Measurements from ENCODE around the gene USP32.
"Not testable (repeated sequence)": the region's sequence is repeated elsewhere in the genome, so short reads cannot be mapped to it uniquely, and the experiment has no call there.

Gene USP32

DNA sequence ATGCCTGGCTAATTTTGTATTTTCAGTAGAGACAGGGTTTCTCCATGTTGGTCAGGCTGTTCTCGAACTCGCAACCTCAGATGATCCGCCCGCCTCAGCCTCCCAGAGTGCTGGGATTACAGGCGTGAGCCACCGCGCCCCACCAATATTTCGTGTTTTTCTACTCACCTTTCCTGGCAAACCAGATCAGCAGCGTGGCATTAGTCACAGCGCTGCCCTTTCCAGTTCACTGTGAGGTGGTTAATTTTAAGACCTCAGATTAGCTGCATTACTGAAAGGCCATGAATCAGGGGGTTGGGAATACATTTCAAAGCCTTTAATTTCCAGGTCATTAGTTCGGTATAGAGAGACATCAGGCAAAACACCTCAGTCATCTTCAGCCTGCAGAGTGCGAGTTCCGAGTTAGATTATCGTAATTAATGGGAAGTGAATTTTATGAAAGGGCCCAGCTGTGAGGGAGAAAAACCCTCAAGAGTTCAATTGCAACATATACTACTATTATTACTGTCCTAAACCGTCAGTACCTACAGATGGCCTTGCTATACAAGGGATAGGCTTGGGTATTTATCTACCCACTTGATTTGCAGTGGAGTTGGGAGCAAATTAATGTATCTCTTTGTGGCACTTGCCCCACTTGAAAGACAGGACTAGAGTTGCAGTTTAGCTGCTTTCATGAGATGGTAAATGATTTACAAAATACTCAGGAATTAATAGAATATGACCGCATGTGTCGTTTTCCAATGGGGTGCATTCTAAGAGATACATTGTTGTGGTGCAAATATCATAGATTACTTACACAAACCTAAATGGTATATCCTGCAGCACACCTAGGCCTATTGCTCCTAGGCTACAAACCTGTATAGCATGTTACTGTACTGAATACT is 2.1 kb upstream of the USP32 start:
- H3K4me1 Mint-ChIP-seq (ENCODE audit: low read depth), result peaks cover 37% of the 10 kb centered on the region
- no peaks in the 10 kb centered on the region for H3K9me3 Mint-ChIP-seq
- H3K4me3 Mint-ChIP-seq, result no peak overlapping the region
- no peak overlapping the region for H3K27ac Mint-ChIP-seq
- peaks cover 17% of the 10 kb centered on the region for H3K36me3 Mint-ChIP-seq (ENCODE audit: low read depth)
- DNase-seq, result no peak
- H3K27me3 Mint-ChIP-seq, result no peaks in the 10 kb centered on the region

GRCh38 chr17:60392845-60393702 is 1.1 kb upstream of the USP32 start:
- Mint-ChIP-seq H3K27ac (peak overlapping the region; percentile 99), H3K4me3 (peak overlapping the region; percentile 93), H3K27me3 (no peaks in the 10 kb centered on the region), H3K9me3 (no peaks in the 10 kb centered on the region), H3K36me3 (ENCODE audit: low read depth) (peaks cover 17% of the 10 kb centered on the region), H3K4me1 (ENCODE audit: low read depth) (peaks cover 42% of the 10 kb centered on the region)
- peak; percentile 59 for DNase-seq

- DNase-seq, result no peak
- peak overlapping the region; percentile 93 for H3K4me3 Mint-ChIP-seq
- peaks cover 17% of the 10 kb centered on the region for H3K36me3 Mint-ChIP-seq (ENCODE audit: low read depth)
- H3K27ac Mint-ChIP-seq, result peak overlapping the region; percentile 99
- peaks cover 48% of the 10 kb centered on the region for H3K4me1 Mint-ChIP-seq (ENCODE audit: low read depth)
- no peaks in the 10 kb centered on the region for H3K9me3 Mint-ChIP-seq
- no peaks in the 10 kb centered on the region for H3K27me3 Mint-ChIP-seq
Measured at GRCh38 chr17:60391471-60392041, 377 bp downstream of the USP32 start.

- Mint-ChIP-seq H3K9me3 (no peaks in the 10 kb centered on the region), H3K27ac (peak overlapping the region; percentile 99), H3K27me3 (no peaks in the 10 kb centered on the region), H3K4me3 (peak overlapping the region; percentile 93), H3K36me3 (ENCODE audit: low read depth) (peaks cover 17% of the 10 kb centered on the region), H3K4me1 (ENCODE audit: low read depth) (peaks cover 52% of the 10 kb centered on the region)
- DNase-seq, result peak; percentile 49
Measured at GRCh38 chr17:60390925-60391470, 935 bp downstream of the USP32 start.

GRCh38 chr17:60390186-60390585 is 1.7 kb downstream of the USP32 start:
- peaks cover 50% of the 10 kb centered on the region for H3K4me1 Mint-ChIP-seq (ENCODE audit: low read depth)
- H3K4me3 Mint-ChIP-seq, result peak overlapping the region; percentile 93
- DNase-seq, result no peak
- H3K9me3 Mint-ChIP-seq, result no peaks in the 10 kb centered on the region
- H3K36me3 Mint-ChIP-seq (ENCODE audit: low read depth), result peaks cover 17% of the 10 kb centered on the region
- no peaks in the 10 kb centered on the region for H3K27me3 Mint-ChIP-seq
- peak overlapping the region; percentile 99 for H3K27ac Mint-ChIP-seq

DNA sequence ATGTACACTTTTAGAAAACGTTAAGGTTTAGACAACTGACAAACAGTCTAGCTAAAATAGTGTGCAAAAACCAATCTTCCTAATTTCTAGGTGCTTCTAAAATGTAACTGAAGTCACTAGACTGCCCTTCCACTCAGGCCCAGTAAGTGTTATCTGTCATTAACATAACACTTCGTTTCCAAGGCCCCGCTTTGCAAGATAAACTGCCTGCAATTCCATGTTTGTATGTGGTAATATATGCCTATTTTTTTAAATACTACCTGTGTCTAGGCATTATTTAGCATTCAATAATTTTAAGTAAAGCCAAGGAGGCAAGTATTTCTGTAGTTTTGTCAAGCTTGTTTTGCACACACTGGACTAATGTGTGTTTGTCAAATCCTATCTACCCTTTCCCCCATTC is 3.2 kb downstream of the USP32 start:
- no peak for DNase-seq
- Mint-ChIP-seq H3K4me1 (ENCODE audit: low read depth) (peaks cover 58% of the 10 kb centered on the region), H3K27me3 (no peaks in the 10 kb centered on the region), H3K9me3 (no peaks in the 10 kb centered on the region), H3K36me3 (ENCODE audit: low read depth) (peaks cover 20% of the 10 kb centered on the region), H3K27ac (no peak overlapping the region), H3K4me3 (no peak overlapping the region)

DNA sequence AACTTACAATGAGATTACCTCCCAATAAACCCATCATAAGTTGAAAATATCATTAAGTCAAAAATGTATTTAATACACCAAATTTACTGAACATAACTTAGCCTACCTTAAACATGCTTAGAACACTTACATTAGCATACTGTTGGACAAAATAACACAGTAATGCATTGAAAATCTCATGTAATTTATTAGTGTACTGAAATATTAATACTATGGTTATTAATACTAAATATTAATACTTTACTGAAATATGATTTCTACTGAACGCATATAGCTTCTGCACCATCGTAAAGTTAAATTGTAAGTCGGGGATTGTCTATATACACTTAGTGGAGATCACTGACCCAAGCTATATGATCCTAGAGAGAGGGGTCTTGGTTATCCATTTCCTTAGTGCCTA is 4.3 kb downstream of the USP32 start:
- Mint-ChIP-seq H3K4me3 (no peak overlapping the region), H3K36me3 (ENCODE audit: low read depth) (peaks cover 15% of the 10 kb centered on the region), H3K9me3 (no peaks in the 10 kb centered on the region), H3K27me3 (no peaks in the 10 kb centered on the region), H3K4me1 (ENCODE audit: low read depth) (peaks cover 54% of the 10 kb centered on the region), H3K27ac (no peak overlapping the region)
- no peak for DNase-seq

GRCh38 chr17:60386147-60387058 is 5.5 kb downstream of the USP32 start:
- Mint-ChIP-seq H3K36me3 (ENCODE audit: low read depth) (peaks cover 17% of the 10 kb centered on the region), H3K4me1 (ENCODE audit: low read depth) (peaks cover 55% of the 10 kb centered on the region), H3K9me3 (no peaks in the 10 kb centered on the region), H3K27me3 (no peaks in the 10 kb centered on the region), H3K4me3 (no peak overlapping the region), H3K27ac (no peak overlapping the region)
- no peak for DNase-seq

DNA sequence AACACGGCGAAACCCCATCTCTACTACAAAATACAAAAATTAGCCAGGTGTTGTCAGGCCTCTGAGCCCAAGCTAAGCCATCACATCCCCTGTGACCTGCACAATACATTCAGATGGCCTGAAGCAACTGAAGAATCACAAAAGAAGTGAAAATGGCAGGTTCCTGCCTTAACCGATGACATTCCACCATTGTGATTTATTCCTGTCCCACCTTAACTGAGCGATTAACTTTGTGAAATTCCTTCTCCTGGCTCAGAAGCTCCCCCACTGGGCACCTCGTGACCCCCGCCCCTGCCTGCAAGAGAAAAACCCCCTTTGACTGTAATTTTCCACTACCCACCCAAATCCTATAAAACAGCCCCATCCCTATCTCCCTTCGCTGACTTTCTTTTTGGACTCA is 7.0 kb downstream of the USP32 start:
- H3K4me1 Mint-ChIP-seq (ENCODE audit: low read depth), result peaks cover 42% of the 10 kb centered on the region
- DNase-seq, H3K9me3 Mint-ChIP-seq, H3K4me3 Mint-ChIP-seq, H3K27me3 Mint-ChIP-seq: not testable (repeated sequence)
- peak overlapping the region; percentile 2 for H3K27ac Mint-ChIP-seq
- H3K36me3 Mint-ChIP-seq (ENCODE audit: low read depth), result peaks cover 11% of the 10 kb centered on the region

DNA sequence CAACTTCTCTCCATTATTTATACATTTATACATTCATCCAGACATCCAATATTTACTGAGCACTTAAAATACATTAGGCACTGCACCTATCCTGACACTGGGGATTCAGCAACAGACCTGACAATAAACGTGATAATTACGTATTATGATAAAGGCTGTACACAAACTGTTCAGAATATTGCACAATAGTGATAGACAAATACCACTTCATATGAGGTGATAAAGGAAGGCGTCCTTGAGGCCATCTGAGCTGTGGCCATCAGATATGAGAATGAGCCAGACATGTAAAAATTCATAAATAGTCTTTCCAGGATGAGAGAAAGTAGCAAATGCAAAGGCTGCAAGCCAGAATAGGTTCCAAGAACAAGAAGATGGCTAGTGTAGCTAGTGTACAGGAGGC is 8.6 kb downstream of the USP32 start:
- no peaks in the 10 kb centered on the region for H3K9me3 Mint-ChIP-seq
- H3K36me3 Mint-ChIP-seq (ENCODE audit: low read depth), result peaks cover 11% of the 10 kb centered on the region
- no peak for DNase-seq
- H3K4me1 Mint-ChIP-seq (ENCODE audit: low read depth), result peaks cover 36% of the 10 kb centered on the region
- no peak overlapping the region for H3K27ac Mint-ChIP-seq
- H3K27me3 Mint-ChIP-seq, result no peaks in the 10 kb centered on the region
- H3K4me3 Mint-ChIP-seq, result no peak overlapping the region

DNA sequence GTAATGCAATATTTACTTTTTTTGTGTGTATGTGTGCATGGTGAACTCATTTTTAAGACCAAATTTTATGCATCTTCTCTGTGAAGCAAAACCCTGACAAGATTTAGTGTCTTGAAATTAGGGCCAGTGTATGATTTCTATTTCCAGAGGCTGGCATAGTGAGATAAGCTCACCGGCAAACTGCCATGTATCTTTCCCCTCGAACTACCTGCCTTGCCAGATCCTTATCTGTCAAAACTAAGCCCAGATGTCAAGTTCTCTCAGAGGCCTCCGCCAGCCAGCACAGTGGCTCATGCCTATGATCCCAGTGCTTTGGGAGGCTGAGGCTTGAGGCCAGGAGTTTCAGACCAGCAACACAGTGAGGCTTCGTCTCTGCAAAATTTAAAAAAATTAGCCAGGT is 10.0 kb downstream of the USP32 start:
- Mint-ChIP-seq H3K27me3 (no peaks in the 10 kb centered on the region), H3K4me3 (no peak overlapping the region), H3K9me3 (no peaks in the 10 kb centered on the region), H3K27ac (no peak overlapping the region), H3K4me1 (ENCODE audit: low read depth) (peaks cover 30% of the 10 kb centered on the region), H3K36me3 (ENCODE audit: low read depth) (peaks cover 12% of the 10 kb centered on the region)
- DNase-seq, result no peak

- not testable (repeated sequence) for H3K27me3 Mint-ChIP-seq, H3K27ac Mint-ChIP-seq, H3K9me3 Mint-ChIP-seq, DNase-seq, H3K4me3 Mint-ChIP-seq
- Mint-ChIP-seq H3K36me3 (ENCODE audit: low read depth) (peaks cover 18% of the 10 kb centered on the region), H3K4me1 (ENCODE audit: low read depth) (peaks cover 14% of the 10 kb centered on the region)
Measured at GRCh38 chr17:60379461-60379860, 12.5 kb downstream of the USP32 start.

- H3K9me3 Mint-ChIP-seq; H3K27ac Mint-ChIP-seq; DNase-seq; H3K27me3 Mint-ChIP-seq; H3K4me3 Mint-ChIP-seq; H3K4me1 Mint-ChIP-seq (ENCODE audit: low read depth): not testable (repeated sequence)
- H3K36me3 Mint-ChIP-seq (ENCODE audit: low read depth), result peaks cover 17% of the 10 kb centered on the region
Measured at GRCh38 chr17:60378187-60378586, 13.7 kb downstream of the USP32 start.
